Sigmoid colon (tissue), 4 donors: ENCODE results near the gene PPA2.

ENCODE experiments used
- CTCF ChIP-seq, 4 experiments: fragments of 450-650 bp in 3 of 4; fragments of 200-600 bp in 1 of 4; IDR thresholded peaks; one replicate each; pipeline ENCODE4 v1.5.1; 2016 to 2019; ENCODE audit warnings: antibody characterized with exemption in 4 of 4, mild to moderate bottlenecking in 3 of 4, moderate library complexity in 2 of 4
- EP300 ChIP-seq, 4 donors: sonication (generic); formaldehyde crosslinking; IDR thresholded peaks; one replicate each; pipeline ENCODE4 v1.6.1; 2017; ENCODE audit warnings: antibody characterized with exemption in 4 of 4
- POLR2A ChIP-seq, 2 donors: fragments of 450-650 bp; IDR thresholded peaks; one replicate each; pipeline ENCODE4 v1.6.1; 2016; ENCODE audit warnings: antibody characterized with exemption in 2 of 2, mild to moderate bottlenecking in 2 of 2, moderate library complexity in 2 of 2
- POLR2AphosphoS5 ChIP-seq, 4 donors: sonication (generic); formaldehyde crosslinking; IDR thresholded peaks; one replicate each; pipeline ENCODE4 v1.6.1; 2017; ENCODE audit warnings: antibody characterized with exemption in 4 of 4

- TF ChIP-seq POLR2A (IDR thresholded peaks at IDR 0.05) (no peak), CTCF (IDR thresholded peaks at IDR 0.05) (no peak), POLR2AphosphoS5 (IDR thresholded peaks at IDR 0.05) (no peak), EP300 (IDR thresholded peaks at IDR 0.05) (no peak)
Observed at GRCh38 chr4:105455998-105456397, 17.9 kb downstream of the PPA2 start.
